ENCODE data around the gene C3. TPM values are rescaled to one million over a fixed set of nuclear protein-coding genes. Genes with fewer than 3 reads are reported as not detected.
"Not testable (repeated sequence)": the region's sequence is repeated elsewhere in the genome, so short reads cannot be mapped to it uniquely, and the experiment has no call there.

The C3 gene
- total RNA-seq, 4 donors from 2014 or later: 50.1 to 351 (median 194) TPM

- no peak for TF ChIP-seq EP300 (IDR thresholded peaks at IDR 0.05; ENCODE audit: low read depth)
- TF ChIP-seq POLR2AphosphoS5 (IDR thresholded peaks at IDR 0.05): no peak
- TF ChIP-seq POLR2A (IDR thresholded peaks at IDR 0.05): no peak
- no peak for TF ChIP-seq CTCF (IDR thresholded peaks at IDR 0.05)
- no peaks in the 10 kb centered on the region for H3K36me3 ChIP-seq
- intact Hi-C loops (cut with DNase I; ENCODE audit: low total_unique reads): no loop called here
- DNase-seq: no peak
- 96% methylated on average over 5 of the region's 5 CpGs; no CpG with 5 or more reads in 1 of the 2 donors for WGBS, 2 donors (ENCODE audit: low coverage in 1 of 2)
- H3K27me3 ChIP-seq: peaks cover 26% of the 10 kb centered on the region
- H3K27ac ChIP-seq: no peak overlapping the region
- H3K4me3 ChIP-seq: no peak overlapping the region
- in situ Hi-C loops (cut with MboI; ENCODE audit: low pct_ligation_motif_present in 1 of 4, low pct_unique_long_range_greater_than_20kb in 1 of 4, low sequenced_read_pairs in 3 of 4): loop anchor here in 2 of 4 donors (25.0 kb wide), 2 partner anchors 132 to 218 kb away; partner anchors contain the start of gene TUBB4A (in 1 of the 2)
- H3K9me3 ChIP-seq: no peaks in the 10 kb centered on the region
- H3K4me1 ChIP-seq: no peaks in the 10 kb centered on the region
Measured at GRCh38 chr19:6644796-6645195, 75.7 kb downstream of the C3 start.

- H3K4me3 ChIP-seq; H3K36me3 ChIP-seq; H3K4me1 ChIP-seq; intact Hi-C loops (cut with DNase I; ENCODE audit: low total_unique reads); DNase-seq; H3K27ac ChIP-seq; H3K9me3 ChIP-seq: not testable (repeated sequence)
- in situ Hi-C loops (cut with MboI; ENCODE audit: low pct_ligation_motif_present in 1 of 4, low pct_unique_long_range_greater_than_20kb in 1 of 4, low sequenced_read_pairs in 3 of 4): loop anchor here in 2 of 4 donors (25.0 kb wide), 2 partner anchors 128 to 222 kb away; partner anchors contain the start of gene TUBB4A (in 1 of the 2)
- 85% methylated on average over 9 of the region's 9 CpGs; no CpG with 5 or more reads in 1 of the 2 donors for WGBS, 2 donors (ENCODE audit: low coverage in 1 of 2)
- H3K27me3 ChIP-seq: peaks cover 12% of the 10 kb centered on the region
Measured at GRCh38 chr19:6640333-6640732, 80.1 kb downstream of the C3 start.

- no peak for DNase-seq
- intact Hi-C loops (cut with DNase I; ENCODE audit: low total_unique reads) (no loop called here), in situ Hi-C loops (cut with MboI; ENCODE audit: low pct_ligation_motif_present in 1 of 4, low pct_unique_long_range_greater_than_20kb in 1 of 4, low sequenced_read_pairs in 3 of 4) (loop anchor here (10.0 to 25.0 kb wide), 5 partner anchors 125 to 235 kb away; partner anchors contain the start of gene TUBB4A (in 1 of the 4))
- peaks cover 7% of the 10 kb centered on the region for H3K27me3 ChIP-seq
- WGBS, 2 donors (ENCODE audit: low coverage in 1 of 2): 80 to 82% methylated on average over 3 to 4 of the region's 4 CpGs
- no peaks in the 10 kb centered on the region for H3K36me3 ChIP-seq
- no peaks in the 10 kb centered on the region for H3K9me3 ChIP-seq
- no peaks in the 10 kb centered on the region for H3K4me1 ChIP-seq
- TF ChIP-seq EP300 (IDR thresholded peaks at IDR 0.05; ENCODE audit: low read depth): no peak
- TF ChIP-seq CTCF (IDR thresholded peaks at IDR 0.05): no peak
- no peak for TF ChIP-seq POLR2AphosphoS5 (IDR thresholded peaks at IDR 0.05)
- TF ChIP-seq POLR2A (IDR thresholded peaks at IDR 0.05): no peak
- H3K4me3 ChIP-seq: no peak overlapping the region
- H3K27ac ChIP-seq: no peak overlapping the region
Measured at GRCh38 chr19:6639439-6639838, 81.0 kb downstream of the C3 start.

GRCh38 chr19:6633456-6633813 lies 87.0 kb downstream of the C3 start:
- in situ Hi-C loops (cut with MboI; ENCODE audit: low pct_ligation_motif_present in 1 of 4, low pct_unique_long_range_greater_than_20kb in 1 of 4, low sequenced_read_pairs in 3 of 4) (loop anchor here (10.0 to 25.0 kb wide), 5 partner anchors 119 to 241 kb away; partner anchors contain the start of gene TUBB4A (in 1 of the 4)), intact Hi-C loops (cut with DNase I; ENCODE audit: low total_unique reads) (loop anchor here (5.0 kb wide), 1 partner anchor 229 kb away; no protein-coding TSS in a partner anchor)
- not testable (repeated sequence) for H3K4me3 ChIP-seq, H3K27ac ChIP-seq, DNase-seq, H3K36me3 ChIP-seq, H3K9me3 ChIP-seq, H3K4me1 ChIP-seq
- 45 to 52% methylated on average over 2 to 4 of the region's 4 CpGs for WGBS, 2 donors (ENCODE audit: low coverage in 1 of 2)
- H3K27me3 ChIP-seq: peaks cover 12% of the 10 kb centered on the region

GRCh38 chr19:6632747-6633455 lies 87.5 kb downstream of the C3 start:
- not testable (repeated sequence) for H3K27me3 ChIP-seq, H3K4me1 ChIP-seq, H3K27ac ChIP-seq, H3K9me3 ChIP-seq, H3K36me3 ChIP-seq, H3K4me3 ChIP-seq
- peak; percentile 65 to 79 (median 72) for TF ChIP-seq CTCF (IDR thresholded peaks at IDR 0.05)
- DNase-seq: peak; percentile 79
- intact Hi-C loops (cut with DNase I; ENCODE audit: low total_unique reads) (loop anchor here (5.0 kb wide), 1 partner anchor 229 kb away; no protein-coding TSS in a partner anchor), in situ Hi-C loops (cut with MboI; ENCODE audit: low pct_ligation_motif_present in 1 of 4, low pct_unique_long_range_greater_than_20kb in 1 of 4, low sequenced_read_pairs in 3 of 4) (loop anchor here (10.0 to 25.0 kb wide), 5 partner anchors 118 to 242 kb away; partner anchors contain the start of gene TUBB4A (in 1 of the 4))
- WGBS, 2 donors (ENCODE audit: low coverage in 1 of 2): 48 to 66% methylated on average over 7 to 26 of the region's 26 CpGs

All from transverse colon (tissue), 4 donors.